ENCODE measurements around the gene CKAP2.

DNA sequence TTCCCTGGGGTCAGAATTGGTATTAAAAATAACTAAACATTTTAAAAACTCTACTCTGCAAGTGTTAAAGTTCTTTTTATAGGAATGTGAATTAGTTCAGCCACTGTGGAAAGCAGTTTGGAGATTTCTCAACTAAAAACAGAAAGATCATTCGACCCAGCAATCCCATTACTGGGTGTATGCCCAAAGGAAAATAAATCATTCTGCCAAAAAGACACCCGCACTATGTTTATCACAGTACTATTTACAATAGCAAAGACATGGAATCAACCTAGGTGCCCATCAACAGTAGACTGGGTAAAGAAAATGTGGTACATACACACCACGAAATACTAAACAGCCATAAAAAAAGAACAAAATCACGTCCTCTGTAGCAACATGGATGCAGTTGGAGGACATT, 48.6 kb upstream of the CKAP2 start:
- no peak for TF ChIP-seq POLR2A (IDR thresholded peaks at IDR 0.05; ENCODE audit: low read length)
- no peak for TF ChIP-seq USF2 (IDR thresholded peaks at IDR 0.05)
- no peak for TF ChIP-seq CTCF (IDR thresholded peaks at IDR 0.05)
- no peak for TF ChIP-seq TP53 (CRISPR knock-in tag; IDR thresholded peaks at IDR 0.05)
- no peak for TF ChIP-seq ATOH8 (CRISPR knock-in tag; IDR thresholded peaks at IDR 0.05; ENCODE audit: low read depth)
- no peak for TF ChIP-seq FOSL2 (IDR thresholded peaks at IDR 0.05)
- TF ChIP-seq FOSL2 (CRISPR knock-in tag; IDR thresholded peaks at IDR 0.05): no peak
- TF ChIP-seq, protein P1, sequence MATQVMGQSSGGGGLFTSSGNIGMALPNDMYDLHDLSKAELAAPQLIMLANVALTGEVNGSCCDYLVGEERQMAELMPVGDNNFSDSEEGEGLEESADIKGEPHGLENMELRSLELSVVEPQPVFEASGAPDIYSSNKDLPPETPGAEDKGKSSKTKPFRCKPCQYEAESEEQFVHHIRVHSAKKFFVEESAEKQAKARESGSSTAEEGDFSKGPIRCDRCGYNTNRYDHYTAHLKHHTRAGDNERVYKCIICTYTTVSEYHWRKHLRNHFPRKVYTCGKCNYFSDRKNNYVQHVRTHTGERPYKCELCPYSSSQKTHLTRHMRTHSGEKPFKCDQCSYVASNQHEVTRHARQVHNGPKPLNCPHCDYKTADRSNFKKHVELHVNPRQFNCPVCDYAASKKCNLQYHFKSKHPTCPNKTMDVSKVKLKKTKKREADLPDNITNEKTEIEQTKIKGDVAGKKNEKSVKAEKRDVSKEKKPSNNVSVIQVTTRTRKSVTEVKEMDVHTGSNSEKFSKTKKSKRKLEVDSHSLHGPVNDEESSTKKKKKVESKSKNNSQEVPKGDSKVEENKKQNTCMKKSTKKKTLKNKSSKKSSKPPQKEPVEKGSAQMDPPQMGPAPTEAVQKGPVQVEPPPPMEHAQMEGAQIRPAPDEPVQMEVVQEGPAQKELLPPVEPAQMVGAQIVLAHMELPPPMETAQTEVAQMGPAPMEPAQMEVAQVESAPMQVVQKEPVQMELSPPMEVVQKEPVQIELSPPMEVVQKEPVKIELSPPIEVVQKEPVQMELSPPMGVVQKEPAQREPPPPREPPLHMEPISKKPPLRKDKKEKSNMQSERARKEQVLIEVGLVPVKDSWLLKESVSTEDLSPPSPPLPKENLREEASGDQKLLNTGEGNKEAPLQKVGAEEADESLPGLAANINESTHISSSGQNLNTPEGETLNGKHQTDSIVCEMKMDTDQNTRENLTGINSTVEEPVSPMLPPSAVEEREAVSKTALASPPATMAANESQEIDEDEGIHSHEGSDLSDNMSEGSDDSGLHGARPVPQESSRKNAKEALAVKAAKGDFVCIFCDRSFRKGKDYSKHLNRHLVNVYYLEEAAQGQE (IDR thresholded peaks at IDR 0.05): no peak
- TF ChIP-seq EP300 (IDR thresholded peaks at IDR 0.05): no peak
- TF ChIP-seq EHF (CRISPR knock-in tag; IDR thresholded peaks at IDR 0.05): no peak
